ENCODE data around the gene SPAG9. TPM values are rescaled to one million over a fixed set of nuclear protein-coding genes. Genes with fewer than 3 reads are reported as not detected.

The SPAG9 gene
- total and polyA plus RNA-seq, 10 donors, result 10.7 to 94.6 (median 78.3) TPM

GRCh38 chr17:51046514-51047384 is 73.9 kb downstream of the SPAG9 start:
- WGBS, 5 donors, result 71 to 78% (median 75%) methylated on average over 13 of the region's 13 CpGs
- H3K9me3 ChIP-seq, result no peaks in the 10 kb centered on the region
- H3K27ac ChIP-seq, result peak overlapping the region in 4 of 8 donors; percentile 20 to 58 (median 43)

GRCh38 chr17:51046046-51046445 is 74.6 kb downstream of the SPAG9 start:
- H3K36me3 ChIP-seq, result peaks cover 0 to 15% (median 0%) of the 10 kb centered on the region in 6 donors
- H3K27ac ChIP-seq, result peak overlapping the region in 4 of 8 donors; percentile 20 to 58 (median 43)
- intact Hi-C loops (cut with DNase I; ENCODE audit: low total_unique reads), result no loop called here
- peaks cover 3 to 48% (median 33%) of the 10 kb centered on the region in 6 donors for H3K4me1 ChIP-seq
- peak overlapping the region in 2 of 8 donors; percentile 20 to 44 for H3K4me3 ChIP-seq
- H3K27me3 ChIP-seq (replicated peaks in 1 of 7), result no peaks in the 10 kb centered on the region
- DNase-seq, result no peak
- WGBS, 5 donors, result 70 to 92% (median 86%) methylated on average over 3 of the region's 3 CpGs
- H3K9me3 ChIP-seq, result no peaks in the 10 kb centered on the region
- TF ChIP-seq POLR2A (IDR thresholded peaks at IDR 0.05), result no peak
- no peak for TF ChIP-seq POLR2AphosphoS5 (IDR thresholded peaks at IDR 0.05)
- no peak for TF ChIP-seq CTCF (IDR thresholded peaks at IDR 0.05 in 8 of 11, conservative IDR thresholded peaks at IDR 0.05 in 3 of 11)

More at GRCh38 chr17:51046514-51047384, 73.9 kb downstream of the SPAG9 start:
- no peak for TF ChIP-seq CTCF (IDR thresholded peaks at IDR 0.05 in 8 of 11, conservative IDR thresholded peaks at IDR 0.05 in 3 of 11)
- TF ChIP-seq POLR2A (IDR thresholded peaks at IDR 0.05), result peak in 1 of 3 donors; percentile 47
- TF ChIP-seq POLR2AphosphoS5 (IDR thresholded peaks at IDR 0.05), result peak in 2 of 3 donors; percentile 54 to 55
- no peak for DNase-seq
- peak overlapping the region in 3 of 8 donors; percentile 3 to 44 (median 20) for H3K4me3 ChIP-seq
- intact Hi-C loops (cut with DNase I; ENCODE audit: low total_unique reads), result no loop called here
- peaks cover 3 to 54% (median 40%) of the 10 kb centered on the region in 6 donors for H3K4me1 ChIP-seq
- H3K27me3 ChIP-seq (replicated peaks in 1 of 7), result no peaks in the 10 kb centered on the region
- H3K36me3 ChIP-seq, result peaks cover 0 to 8% (median 0%) of the 10 kb centered on the region in 6 donors

- Histone ChIP-seq H3K4me3 (peak overlapping the region in 1 of 8 donors; percentile 20), H3K36me3 (peaks cover 0 to 19% (median 0%) of the 10 kb centered on the region in 6 donors), H3K9me3 (no peaks in the 10 kb centered on the region), H3K27ac (peak overlapping the region in 3 of 8 donors; percentile 41 to 58 (median 45)), H3K27me3 (replicated peaks in 1 of 7) (no peaks in the 10 kb centered on the region), H3K4me1 (peaks cover 3 to 44% (median 29%) of the 10 kb centered on the region in 6 donors)
- 48 to 62% (median 59%) methylated on average over 1 of the region's 1 CpG for WGBS, 5 donors
- TF ChIP-seq POLR2A (IDR thresholded peaks at IDR 0.05), result no peak
- no peak for TF ChIP-seq CTCF (IDR thresholded peaks at IDR 0.05 in 8 of 11, conservative IDR thresholded peaks at IDR 0.05 in 3 of 11)
- no peak for TF ChIP-seq POLR2AphosphoS5 (IDR thresholded peaks at IDR 0.05)
- intact Hi-C loops (cut with DNase I; ENCODE audit: low total_unique reads), result no loop called here
- no peak for DNase-seq
Observed at GRCh38 chr17:51045621-51046020, 75.0 kb downstream of the SPAG9 start.

GRCh38 chr17:51044976-51045375 is 75.7 kb downstream of the SPAG9 start:
- intact Hi-C loops (cut with DNase I; ENCODE audit: low total_unique reads), result no loop called here
- DNase-seq, result no peak
- WGBS, 5 donors, result 83 to 91% (median 86%) methylated on average over 7 of the region's 7 CpGs
- TF ChIP-seq POLR2AphosphoS5 (IDR thresholded peaks at IDR 0.05) (no peak), POLR2A (IDR thresholded peaks at IDR 0.05) (no peak), CTCF (IDR thresholded peaks at IDR 0.05 in 8 of 11, conservative IDR thresholded peaks at IDR 0.05 in 3 of 11) (no peak)
- Histone ChIP-seq H3K27ac (no peak overlapping the region), H3K9me3 (no peaks in the 10 kb centered on the region), H3K27me3 (replicated peaks in 1 of 7) (no peaks in the 10 kb centered on the region), H3K4me3 (no peak overlapping the region), H3K4me1 (peaks cover 3 to 37% (median 23%) of the 10 kb centered on the region in 6 donors), H3K36me3 (peaks cover 0 to 26% (median 0%) of the 10 kb centered on the region in 6 donors)
